LNCaP clone FGC (cell line): ENCODE measurements around the gene PKHD1.

ENCODE experiments used
- DNase-seq: peaks from one replicate; pipeline ENCODE4 v3.0.0-alpha.2; 2011; ENCODE audit warnings: low read depth
- H3K4me3 ChIP-seq: 2 replicates; pipeline ENCODE4 v1.5.1; 2011; ENCODE audit warnings: mild to moderate bottlenecking, low read depth, low read length, control low read depth
- TF ChIP-seq, protein P1 (sequence below): IDR thresholded peaks from 2 replicates; pipeline ENCODE4 v1.5.1; 2012; ENCODE audit warnings: mild to moderate bottlenecking; ENCODE audit not compliant: control insufficient read depth, insufficient read depth; ENCODE audit errors: extremely low read depth

The PKHD1 gene

DNA sequence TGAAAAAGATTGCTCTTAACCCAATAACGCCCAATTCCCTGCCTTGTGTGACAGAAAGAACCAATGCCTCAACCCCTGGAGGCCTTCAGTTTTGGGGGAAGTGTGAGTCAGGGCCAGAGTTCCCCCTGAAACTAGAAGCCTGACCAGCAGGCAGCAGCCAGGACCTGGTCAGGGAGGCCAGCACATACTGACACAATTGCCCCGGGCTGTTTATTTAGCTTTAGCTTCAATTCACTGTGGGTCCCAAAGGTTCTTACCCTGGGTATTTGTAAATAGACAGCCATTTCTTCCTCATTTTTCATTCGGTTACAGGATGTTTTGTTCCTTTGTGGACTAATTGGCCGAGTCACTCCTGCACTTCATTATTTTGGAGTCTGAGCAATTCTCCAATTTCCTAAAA is 195.6 kb downstream of the PKHD1 start:
- DNase-seq: no peak
- TF ChIP-seq, protein P1, sequence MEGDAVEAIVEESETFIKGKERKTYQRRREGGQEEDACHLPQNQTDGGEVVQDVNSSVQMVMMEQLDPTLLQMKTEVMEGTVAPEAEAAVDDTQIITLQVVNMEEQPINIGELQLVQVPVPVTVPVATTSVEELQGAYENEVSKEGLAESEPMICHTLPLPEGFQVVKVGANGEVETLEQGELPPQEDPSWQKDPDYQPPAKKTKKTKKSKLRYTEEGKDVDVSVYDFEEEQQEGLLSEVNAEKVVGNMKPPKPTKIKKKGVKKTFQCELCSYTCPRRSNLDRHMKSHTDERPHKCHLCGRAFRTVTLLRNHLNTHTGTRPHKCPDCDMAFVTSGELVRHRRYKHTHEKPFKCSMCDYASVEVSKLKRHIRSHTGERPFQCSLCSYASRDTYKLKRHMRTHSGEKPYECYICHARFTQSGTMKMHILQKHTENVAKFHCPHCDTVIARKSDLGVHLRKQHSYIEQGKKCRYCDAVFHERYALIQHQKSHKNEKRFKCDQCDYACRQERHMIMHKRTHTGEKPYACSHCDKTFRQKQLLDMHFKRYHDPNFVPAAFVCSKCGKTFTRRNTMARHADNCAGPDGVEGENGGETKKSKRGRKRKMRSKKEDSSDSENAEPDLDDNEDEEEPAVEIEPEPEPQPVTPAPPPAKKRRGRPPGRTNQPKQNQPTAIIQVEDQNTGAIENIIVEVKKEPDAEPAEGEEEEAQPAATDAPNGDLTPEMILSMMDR: no peak
- no peak overlapping the region for H3K4me3 ChIP-seq

DNA sequence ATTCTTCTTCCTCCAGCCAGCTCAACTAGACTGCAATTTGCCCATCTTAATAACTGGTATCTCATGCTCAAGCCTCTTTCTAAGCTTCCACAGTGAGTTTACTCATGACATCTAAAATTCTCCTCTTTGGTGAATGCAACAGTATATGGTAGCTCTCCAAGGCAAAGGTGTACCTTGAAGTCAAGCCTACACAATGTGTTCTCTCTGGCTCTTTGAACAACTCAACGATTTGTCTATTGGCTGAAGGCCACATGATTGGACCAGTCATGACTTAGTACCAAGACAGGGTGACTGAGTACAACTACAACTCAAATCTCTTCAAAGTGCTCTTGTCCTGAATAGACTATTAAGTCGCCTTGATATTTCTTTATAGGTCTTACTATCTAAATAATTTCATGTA is 199.6 kb downstream of the PKHD1 start:
- TF ChIP-seq, protein P1: no peak
- no peak for DNase-seq
- no peak overlapping the region for H3K4me3 ChIP-seq

DNA sequence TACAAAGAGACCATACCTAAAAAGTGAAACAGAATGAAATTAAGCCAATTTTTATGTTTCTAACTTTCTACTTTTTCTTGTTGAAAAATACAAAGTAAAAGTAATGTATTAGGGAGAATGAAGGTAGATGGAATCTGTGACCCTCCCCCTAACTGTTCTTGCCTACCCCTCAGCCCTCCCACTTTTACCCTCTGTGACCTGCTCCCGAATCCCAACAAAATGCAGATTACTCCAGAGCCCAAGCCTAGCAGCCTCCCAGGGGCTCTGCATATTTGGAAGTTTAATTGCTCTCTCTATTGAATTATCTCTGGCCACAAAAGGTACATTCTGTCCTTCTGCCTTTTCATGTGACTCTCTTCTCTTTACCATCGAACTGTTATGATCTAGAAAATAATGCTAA is 201.5 kb downstream of the PKHD1 start:
- TF ChIP-seq, protein P1: no peak
- no peak overlapping the region for H3K4me3 ChIP-seq
- DNase-seq: no peak

DNA sequence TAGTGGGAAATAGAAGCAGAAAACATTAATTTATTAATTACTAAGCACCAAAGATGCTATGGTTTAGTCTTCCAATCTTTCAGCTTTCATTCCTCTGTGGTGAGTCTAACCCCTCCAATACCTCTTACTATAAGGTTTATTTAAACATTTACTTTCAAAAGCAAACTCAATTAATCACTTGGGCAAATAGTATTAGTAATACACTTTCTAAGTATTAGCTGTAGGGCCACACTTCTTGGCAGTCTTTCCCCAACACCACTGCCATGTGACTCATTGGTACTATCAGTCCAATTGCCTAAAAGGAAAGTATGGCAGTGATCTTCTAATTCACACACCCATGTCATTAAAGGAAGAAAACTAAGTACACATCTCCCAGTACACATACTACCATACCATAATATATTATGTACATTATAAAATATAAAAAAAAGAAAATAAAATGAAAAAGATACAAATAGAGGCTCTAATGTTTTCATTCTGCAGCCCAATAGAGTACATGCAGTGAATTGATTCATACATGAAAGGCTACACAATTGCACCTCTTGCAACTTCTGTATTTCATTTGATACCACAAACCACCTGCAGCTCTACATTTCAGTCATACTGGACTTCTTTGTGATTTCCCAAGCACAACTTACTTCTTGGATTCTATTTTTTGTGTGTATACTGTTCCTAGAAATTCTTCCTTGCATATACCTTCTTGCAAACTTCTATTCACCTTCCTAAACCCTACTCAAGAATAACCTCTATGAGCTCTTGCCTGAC is 218.6 kb downstream of the PKHD1 start:
- no peak overlapping the region for H3K4me3 ChIP-seq
- TF ChIP-seq, protein P1: no peak
- DNase-seq: no peak

DNA sequence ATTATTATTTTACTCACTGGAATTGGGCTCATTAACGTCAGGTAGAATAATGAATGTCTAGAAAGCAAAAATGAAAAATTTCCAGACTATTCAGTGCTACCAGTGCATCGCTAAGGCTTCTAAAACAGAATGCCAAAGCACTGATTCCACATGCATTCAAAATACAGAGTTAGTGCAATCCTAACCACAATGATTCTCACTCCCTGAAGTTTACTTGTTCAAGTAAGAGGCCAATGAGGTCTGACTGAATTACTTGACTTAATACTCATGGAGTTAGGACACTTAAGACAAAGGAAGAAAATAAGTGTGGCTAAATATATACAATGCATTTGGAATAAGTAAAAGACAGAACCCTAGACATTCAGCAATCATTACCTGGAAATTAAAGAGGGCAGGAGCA is 220.5 kb downstream of the PKHD1 start:
- no peak overlapping the region for H3K4me3 ChIP-seq
- TF ChIP-seq, protein P1: no peak
- DNase-seq: no peak

DNA sequence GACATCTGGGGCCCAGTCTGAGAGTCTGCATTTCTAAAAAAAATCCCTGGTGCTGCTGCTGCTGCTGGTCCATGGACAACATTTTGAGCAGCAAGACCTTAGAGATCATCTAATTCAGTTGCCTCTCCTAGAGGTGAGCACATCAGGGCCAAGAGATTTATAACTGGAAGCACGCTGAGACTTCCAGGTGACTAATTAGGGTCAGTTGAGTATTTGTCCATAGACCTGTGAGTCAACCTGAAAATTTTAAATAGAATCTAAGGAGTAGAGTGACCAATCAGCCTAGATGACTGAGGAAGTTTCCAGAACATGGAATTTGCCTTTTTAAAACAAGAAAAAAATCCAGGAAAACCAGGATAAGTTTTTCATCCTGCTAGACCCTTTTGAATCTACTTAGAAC is 221.4 kb downstream of the PKHD1 start:
- no peak for DNase-seq
- H3K4me3 ChIP-seq: no peak overlapping the region
- TF ChIP-seq, protein P1: no peak

DNA sequence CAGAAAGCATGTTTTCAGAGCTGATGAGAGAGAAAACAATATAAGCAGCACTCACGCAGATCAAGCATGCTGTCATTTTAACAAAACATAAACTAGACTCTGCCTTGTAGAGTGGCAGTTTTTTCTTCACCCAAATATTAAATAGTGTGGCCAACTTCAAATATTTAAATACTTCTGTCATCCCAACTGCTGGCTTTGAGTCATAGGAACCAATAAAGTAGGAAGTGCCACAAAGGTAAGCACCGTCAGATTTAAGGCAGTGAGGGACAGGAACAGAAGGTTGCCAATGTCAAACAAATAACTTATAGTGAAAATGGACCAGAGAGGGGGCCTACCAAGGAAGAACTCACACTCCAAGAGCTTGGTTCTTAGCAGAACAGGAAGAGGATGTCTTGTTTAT is 222.2 kb downstream of the PKHD1 start:
- no peak for DNase-seq
- TF ChIP-seq, protein P1: no peak
- no peak overlapping the region for H3K4me3 ChIP-seq
